Measurements from ENCODE around the gene S100G. TPM values are rescaled to one million over a fixed set of nuclear protein-coding genes. Genes with fewer than 3 reads are reported as not detected.

Gene S100G
- total RNA-seq, 1 experiment from 2014 or later: not detected

GRCh38 chrX:16603822-16604221 lies 46.1 kb upstream of the S100G start:
- BruUV-seq (replicated peaks): no TSS peak
- Histone ChIP-seq H4K20me1 (ENCODE audit: low read length) (no peaks in the 10 kb centered on the region), H3F3A (ENCODE audit: low read length, unreplicated experiment) (no peaks in the 10 kb centered on the region), H3K4me1 (ENCODE audit: insufficient read depth, low read length) (peaks cover 23% of the 10 kb centered on the region), H2AFZ (ENCODE audit: low read length) (peak overlapping the region; percentile 20; the same call in 1 of the 2 replicates), H3K27ac (ENCODE audit: low read length) (peak overlapping the region; percentile 93), H3K9me3 (ENCODE audit: low read length) (no peaks in the 10 kb centered on the region), H3K4me2 (ENCODE audit: low read length) (peak overlapping the region; percentile 63), H3K27me3 (ENCODE audit: low read length) (no peaks in the 10 kb centered on the region), H3K4me3 (ENCODE audit: low read length) (no peak overlapping the region), H3K36me3 (ENCODE audit: low read depth, low read length) (peaks cover 3% of the 10 kb centered on the region; the same call in 1 of the 2 replicates), H3K9me2 (replicated peaks; ENCODE audit: low read length) (no peaks in the 10 kb centered on the region), H3K9ac (ENCODE audit: low read length) (peak overlapping the region; percentile 67), H3K79me2 (ENCODE audit: low read length) (no peaks in the 10 kb centered on the region)
- ATAC-seq (peak; percentile 96), DNase-seq (peak; percentile 86)
- POLR2A ChIA-PET (ENCODE audit: unreplicated experiment): interaction anchor here (0.7 kb wide), 1 partner anchor 60 kb away, joined by 3 read pairs; no protein-coding TSS in a partner anchor
- TF ChIP-seq EZH2 (IDR thresholded peaks at IDR 0.05; ENCODE audit: low read length, unreplicated experiment) (no peak), EZH2phosphoT487 (IDR thresholded peaks at IDR 0.05; ENCODE audit: borderline replicate concordance, low read length) (no peak), CTCF (conservative IDR thresholded peaks at IDR 0.05; ENCODE audit: low read depth, low read length) (no peak)
- CTCF ChIA-PET: no interaction called here
- intact Hi-C loops (cut with micrococcal nuclease): loop anchor here (5.0 kb wide), 2 partner anchors 53 to 167 kb away; no protein-coding TSS in a partner anchor

GRCh38 chrX:16604337-16604736 lies 45.6 kb upstream of the S100G start:
- H3K79me2 ChIP-seq (ENCODE audit: low read length): no peaks in the 10 kb centered on the region
- peaks cover 3% of the 10 kb centered on the region; the same call in 1 of the 2 replicates for H3K36me3 ChIP-seq (ENCODE audit: low read depth, low read length)
- DNase-seq: no peak
- 0 out of 2 replicates have a peak overlapping the region, but pooled peaks have one; percentile 3 for H3K4me2 ChIP-seq (ENCODE audit: low read length)
- no peaks in the 10 kb centered on the region for H3F3A ChIP-seq (ENCODE audit: low read length, unreplicated experiment)
- no peak overlapping the region for H3K4me3 ChIP-seq (ENCODE audit: low read length)
- H3K27me3 ChIP-seq (ENCODE audit: low read length): no peaks in the 10 kb centered on the region
- ChIA-PET CTCF (no interaction called here), POLR2A (ENCODE audit: unreplicated experiment) (interaction anchor here (0.7 kb wide), 1 partner anchor 60 kb away, joined by 3 read pairs; no protein-coding TSS in a partner anchor)
- peak overlapping the region; percentile 93 for H3K27ac ChIP-seq (ENCODE audit: low read length)
- intact Hi-C loops (cut with micrococcal nuclease): loop anchor here (5.0 kb wide), 2 partner anchors 53 to 167 kb away; no protein-coding TSS in a partner anchor
- TF ChIP-seq EZH2 (IDR thresholded peaks at IDR 0.05; ENCODE audit: low read length, unreplicated experiment) (no peak), EZH2phosphoT487 (IDR thresholded peaks at IDR 0.05; ENCODE audit: borderline replicate concordance, low read length) (no peak), CTCF (conservative IDR thresholded peaks at IDR 0.05; ENCODE audit: low read depth, low read length) (no peak)
- BruUV-seq (replicated peaks): TSS peak; percentile 94
- peaks cover 28% of the 10 kb centered on the region for H3K4me1 ChIP-seq (ENCODE audit: insufficient read depth, low read length)
- no peaks in the 10 kb centered on the region for H4K20me1 ChIP-seq (ENCODE audit: low read length)
- no peaks in the 10 kb centered on the region for H3K9me2 ChIP-seq (replicated peaks; ENCODE audit: low read length)
- H2AFZ ChIP-seq (ENCODE audit: low read length): no peak overlapping the region
- H3K9ac ChIP-seq (ENCODE audit: low read length): peak overlapping the region; percentile 58
- ATAC-seq: peak; percentile 10
- H3K9me3 ChIP-seq (ENCODE audit: low read length): no peaks in the 10 kb centered on the region

GRCh38 chrX:16606142-16606720 lies 43.7 kb upstream of the S100G start:
- Histone ChIP-seq H3K36me3 (ENCODE audit: low read depth, low read length) (peaks cover 3% of the 10 kb centered on the region; the same call in 1 of the 2 replicates), H4K20me1 (ENCODE audit: low read length) (no peaks in the 10 kb centered on the region), H3K4me1 (ENCODE audit: insufficient read depth, low read length) (peaks cover 44% of the 10 kb centered on the region), H3K27me3 (ENCODE audit: low read length) (no peaks in the 10 kb centered on the region), H3K9me3 (ENCODE audit: low read length) (no peaks in the 10 kb centered on the region), H3K79me2 (ENCODE audit: low read length) (no peaks in the 10 kb centered on the region), H3K9me2 (replicated peaks; ENCODE audit: low read length) (no peaks in the 10 kb centered on the region), H3K4me2 (ENCODE audit: low read length) (no peak overlapping the region), H3K27ac (ENCODE audit: low read length) (no peak overlapping the region), H3K9ac (ENCODE audit: low read length) (no peak overlapping the region), H3K4me3 (ENCODE audit: low read length) (no peak overlapping the region), H3F3A (ENCODE audit: low read length, unreplicated experiment) (peaks cover 5% of the 10 kb centered on the region), H2AFZ (ENCODE audit: low read length) (no peak overlapping the region)
- TF ChIP-seq EZH2 (IDR thresholded peaks at IDR 0.05; ENCODE audit: low read length, unreplicated experiment) (no peak), CTCF (conservative IDR thresholded peaks at IDR 0.05; ENCODE audit: low read depth, low read length) (no peak), EZH2phosphoT487 (IDR thresholded peaks at IDR 0.05; ENCODE audit: borderline replicate concordance, low read length) (no peak)
- ATAC-seq (no peak), DNase-seq (no peak)
- BruUV-seq (replicated peaks): no TSS peak
- ChIA-PET CTCF (no interaction called here), POLR2A (ENCODE audit: unreplicated experiment) (no interaction called here)
- intact Hi-C loops (cut with micrococcal nuclease): no loop called here
